HepG2 (cell line): Measurements from ENCODE around the gene KIF23. TPM values are rescaled to one million over a fixed set of nuclear protein-coding genes. Genes with fewer than 3 reads are reported as not detected.

ENCODE experiments used
- ATAC-seq: fragments of 200-7000 bp; cut with Tn5 transposase; 3 replicates; pipeline ENCODE4 v1.9.1; 2020; ENCODE audit warnings: mild to moderate bottlenecking, moderate library complexity
- BruUV-seq: library from RNA; stranded (reverse); fragments of 400-500 nt; replicated peaks from 2 replicates; lab custom pipeline; 2021; lab: Mats Ljungman, UMichigan
- CTCF ChIA-PET: fragments of 300-600 bp; formaldehyde crosslinking; extraction: SDS; loops from one replicate; lab custom pipeline; 2021; ENCODE audit warnings: low total read pairs, inconsistent platforms, low intra/inter-chr PET ratio; lab: Yijun Ruan, JAX
- POLR2A ChIA-PET: fragments of 350-600 bp; sonication (Branson Sonifier 250); formaldehyde crosslinking; loops from one replicate; lab custom pipeline; 2020; ENCODE audit warnings: antibody characterized with exemption, inconsistent platforms; lab: Yijun Ruan, JAX
- DNase-seq: peaks from one replicate; pipeline ENCODE4 v3.0.0-alpha.2; 2015; ENCODE audit warnings: low spot score
- FAIRE-seq: peaks from 3 replicates; lab custom pipeline; 2011; peaks lifted over from hg19 to GRCh38; lab: Jason Lieb, UNC
- H2AFZ ChIP-seq: one replicate; pipeline ENCODE4 v1.6.1; 2011; ENCODE audit warnings: low read length, inconsistent platforms
- H3K27ac ChIP-seq: fragments of 300-600 bp; 3 replicates; pipeline ENCODE4 v1.8.0; 2011; ENCODE audit warnings: mixed run types, mild to moderate bottlenecking, mixed read lengths, low read length, inconsistent platforms; ENCODE audit not compliant: insufficient read depth; ENCODE audit errors: extremely low read length
- H3K27me3 ChIP-seq, 2 experiments: fragments of 200-600 bp in 1 of 2; 2 replicates in 1 of 2; 3 replicates in 1 of 2; pipeline versions ENCODE4 v1.6.0 to v1.8.0; 2011; ENCODE audit warnings: low read length in 2 of 2, mild to moderate bottlenecking in 2 of 2, moderate library complexity in 2 of 2, inconsistent platforms in 1 of 2; ENCODE audit not compliant: insufficient read depth in 2 of 2, control insufficient read depth in 1 of 2
- H3K36me3 ChIP-seq, 2 experiments: fragments of 200-600 bp in 1 of 2; replicated peaks in 1 of 2; 2 replicates in 1 of 2; 3 replicates in 1 of 2; pipeline versions ENCODE4 v1.5.1 to v1.8.0; 2011; ENCODE audit warnings: low read length in 2 of 2, inconsistent platforms in 1 of 2; ENCODE audit not compliant: insufficient read depth in 2 of 2, control insufficient read depth in 1 of 2
- H3K4me1 ChIP-seq: 2 replicates; pipeline ENCODE4 v1.5.1; 2012; ENCODE audit warnings: low read length, inconsistent platforms; ENCODE audit not compliant: insufficient read depth
- H3K4me2 ChIP-seq: 2 replicates; pipeline ENCODE4 v1.6.0; 2011; ENCODE audit warnings: low read depth, low read length, inconsistent platforms
- H3K4me3 ChIP-seq, 3 experiments: fragments of 200-600 bp in 1 of 3; sonication (generic), shearing (Covaris generic) in 1 of 3; replicated peaks in 1 of 3; 2 replicates each; pipeline ENCODE4 v1.5.1; 2011 to 2016; ENCODE audit warnings: low read length in 3 of 3, inconsistent platforms in 2 of 3, low read depth in 2 of 3, mild to moderate bottlenecking in 2 of 3, control low read depth in 1 of 3, mixed read lengths in 1 of 3; ENCODE audit not compliant: insufficient read depth in 1 of 3
- H3K79me2 ChIP-seq: one replicate; pipeline ENCODE4 v1.6.1; 2011; ENCODE audit warnings: low read length, inconsistent platforms; ENCODE audit not compliant: insufficient read depth
- H3K9ac ChIP-seq: 2 replicates; pipeline ENCODE4 v1.6.0; 2011; ENCODE audit warnings: mild to moderate bottlenecking, low read depth, low read length, inconsistent platforms; ENCODE audit not compliant: insufficient read depth
- H3K9me3 ChIP-seq: 2 replicates; pipeline ENCODE4 v1.5.1; 2012; ENCODE audit warnings: mild to moderate bottlenecking, low read length
- H4K20me1 ChIP-seq: 2 replicates; pipeline ENCODE4 v1.6.0; 2011; ENCODE audit warnings: inconsistent platforms, mild to moderate bottlenecking, low read length, moderate library complexity; ENCODE audit not compliant: insufficient read depth
- CEBPG ChIP-seq: IDR thresholded peaks from 2 replicates; pipeline ENCODE4 v1.6.1; 2016
- GTF3A ChIP-seq: sonication (generic); formaldehyde crosslinking; conservative IDR thresholded peaks from 2 replicates; pipeline ENCODE4 v1.4.0; 2020; ENCODE audit warnings: mild to moderate bottlenecking, missing genetic modification reagents
- KMT2A ChIP-seq: sonication (generic); formaldehyde crosslinking; IDR thresholded peaks from 2 replicates; pipeline ENCODE4 v1.4.0; 2020; ENCODE audit warnings: missing genetic modification reagents
- NKX3-1 ChIP-seq: sonication (generic); formaldehyde crosslinking; IDR thresholded peaks from 2 replicates; pipeline ENCODE4 v1.5.0; 2020; ENCODE audit warnings: missing genetic modification reagents
- POLR2AphosphoS2 ChIP-seq: IDR thresholded peaks from 2 replicates; pipeline ENCODE4 v1.6.1; 2011; ENCODE audit warnings: low read depth, low read length, improper control_type of control experiment
- RXRB ChIP-seq: IDR thresholded peaks from 2 replicates; pipeline ENCODE4 v1.6.1; 2016; ENCODE audit warnings: borderline replicate concordance, missing genetic modification reagents, missing compliant biosample characterization
- ZFP36L2 ChIP-seq: sonication (generic); formaldehyde crosslinking; IDR thresholded peaks from 2 replicates; pipeline ENCODE4 v1.4.0; 2020; ENCODE audit warnings: missing genetic modification reagents
- ZNF256 ChIP-seq: sonication (generic); formaldehyde crosslinking; conservative IDR thresholded peaks from 2 replicates; pipeline ENCODE4 v1.4.0; 2020; ENCODE audit warnings: missing genetic modification reagents
- ZNF367 ChIP-seq: sonication (generic); formaldehyde crosslinking; IDR thresholded peaks from 2 replicates; pipeline ENCODE4 v1.4.0; 2020; ENCODE audit warnings: missing genetic modification reagents, borderline replicate concordance
- ZNF512 ChIP-seq: sonication (generic); formaldehyde crosslinking; IDR thresholded peaks from 2 replicates; pipeline ENCODE4 v1.4.0; 2020; ENCODE audit warnings: mild to moderate bottlenecking, missing genetic modification reagents
- ZNF564 ChIP-seq: sonication (generic); formaldehyde crosslinking; IDR thresholded peaks from 2 replicates; pipeline ENCODE4 v1.8.1; 2023; ENCODE audit warnings: mild to moderate bottlenecking, missing genetic modification reagents
- WGBS: methylation state at CpG from one replicate; pipeline ENCODE4 v1.1.6; 2017; ENCODE audit warnings: low lambda C conversion rate; 5-methylcytosine and 5-hydroxymethylcytosine counted together
- in situ Hi-C: cut with HindIII; loops from 2 replicates; pipeline ENCODE4 v1.10.0; 2017; ENCODE audit warnings: low pct_unique_long_range_greater_than_20kb; ENCODE audit not compliant: extremely low pct_ligation_motif_present
- intact Hi-C: fragments of 100-400 bp; cut with micrococcal nuclease; formaldehyde crosslinking; loops from one replicate; pipeline ENCODE4 v1.10.0; 2022; ENCODE audit not compliant: unreplicated experiment
- polyA plus RNA-seq, 8 experiments: library from polyadenylated mRNA; depleted of rRNA in 3 of 8; stranded (reverse) in 7 of 8; unstranded in 1 of 8; fragments of >200 nt; fragmentation: Illumina TruSeq in 4 of 8; extraction: Trizol in 4 of 8; gene quantifications; 2 replicates each; pipeline versions ENCODE4 v1.2.1 to v1.2.3, GENCODE V29; 2011 to 2016; ENCODE audit warnings: low read depth in 4 of 8, missing spikeins in 1 of 8, mixed read lengths in 1 of 8; ENCODE audit not compliant: insufficient read depth in 1 of 8
- total RNA-seq, 5 experiments: library from RNA; depleted of rRNA; stranded (reverse); fragments of >200 nt; fragmentation: Illumina TruSeq; extraction: Trizol; gene quantifications; 2 replicates each; pipeline ENCODE4 v1.2.3, GENCODE V29; 2016; ENCODE audit warnings: low read depth in 1 of 5
- TF ChIP-seq, protein P1 (sequence below): sonication (generic); formaldehyde crosslinking; IDR thresholded peaks from 2 replicates; pipeline ENCODE4 v1.5.0; 2020; ENCODE audit warnings: mild to moderate bottlenecking, missing genetic modification reagents, borderline replicate concordance
- TF ChIP-seq, protein P2 (sequence below): sonication (generic); formaldehyde crosslinking; IDR thresholded peaks from 2 replicates; pipeline ENCODE4 v1.4.0; 2020; ENCODE audit warnings: missing genetic modification reagents

Gene KIF23
- total and polyA plus RNA-seq, 2 of the 13 experiments (the other 11 are each of a cell fraction or from before 2014, with no cell fraction given): 11.3 to 38.1 TPM

GRCh38 chr15:69380726-69381105 lies 33.4 kb upstream of the KIF23 start:
- H3K4me2 ChIP-seq: no peak overlapping the region; the same call in 1 of the 2 replicates
- H4K20me1 ChIP-seq: no peaks in the 10 kb centered on the region
- DNase-seq: no peak
- H3K27me3 ChIP-seq: peaks cover 0 to 2% of the 10 kb centered on the region in 2 experiments; a peak in 2 of 5 replicates
- no peaks in the 10 kb centered on the region for H3K36me3 ChIP-seq
- in situ Hi-C loops: no loop called here
- no peaks in the 10 kb centered on the region for H3K9me3 ChIP-seq
- no peak for FAIRE-seq
- H3K27ac ChIP-seq: no peak overlapping the region
- no peak for TF ChIP-seq ZFP36L2 (CRISPR knock-in tag)
- TF ChIP-seq ZNF512 (CRISPR knock-in tag): no peak
- no peak for TF ChIP-seq NKX3-1 (CRISPR knock-in tag)
- TF ChIP-seq POLR2AphosphoS2: no peak
- TF ChIP-seq, protein P1, sequence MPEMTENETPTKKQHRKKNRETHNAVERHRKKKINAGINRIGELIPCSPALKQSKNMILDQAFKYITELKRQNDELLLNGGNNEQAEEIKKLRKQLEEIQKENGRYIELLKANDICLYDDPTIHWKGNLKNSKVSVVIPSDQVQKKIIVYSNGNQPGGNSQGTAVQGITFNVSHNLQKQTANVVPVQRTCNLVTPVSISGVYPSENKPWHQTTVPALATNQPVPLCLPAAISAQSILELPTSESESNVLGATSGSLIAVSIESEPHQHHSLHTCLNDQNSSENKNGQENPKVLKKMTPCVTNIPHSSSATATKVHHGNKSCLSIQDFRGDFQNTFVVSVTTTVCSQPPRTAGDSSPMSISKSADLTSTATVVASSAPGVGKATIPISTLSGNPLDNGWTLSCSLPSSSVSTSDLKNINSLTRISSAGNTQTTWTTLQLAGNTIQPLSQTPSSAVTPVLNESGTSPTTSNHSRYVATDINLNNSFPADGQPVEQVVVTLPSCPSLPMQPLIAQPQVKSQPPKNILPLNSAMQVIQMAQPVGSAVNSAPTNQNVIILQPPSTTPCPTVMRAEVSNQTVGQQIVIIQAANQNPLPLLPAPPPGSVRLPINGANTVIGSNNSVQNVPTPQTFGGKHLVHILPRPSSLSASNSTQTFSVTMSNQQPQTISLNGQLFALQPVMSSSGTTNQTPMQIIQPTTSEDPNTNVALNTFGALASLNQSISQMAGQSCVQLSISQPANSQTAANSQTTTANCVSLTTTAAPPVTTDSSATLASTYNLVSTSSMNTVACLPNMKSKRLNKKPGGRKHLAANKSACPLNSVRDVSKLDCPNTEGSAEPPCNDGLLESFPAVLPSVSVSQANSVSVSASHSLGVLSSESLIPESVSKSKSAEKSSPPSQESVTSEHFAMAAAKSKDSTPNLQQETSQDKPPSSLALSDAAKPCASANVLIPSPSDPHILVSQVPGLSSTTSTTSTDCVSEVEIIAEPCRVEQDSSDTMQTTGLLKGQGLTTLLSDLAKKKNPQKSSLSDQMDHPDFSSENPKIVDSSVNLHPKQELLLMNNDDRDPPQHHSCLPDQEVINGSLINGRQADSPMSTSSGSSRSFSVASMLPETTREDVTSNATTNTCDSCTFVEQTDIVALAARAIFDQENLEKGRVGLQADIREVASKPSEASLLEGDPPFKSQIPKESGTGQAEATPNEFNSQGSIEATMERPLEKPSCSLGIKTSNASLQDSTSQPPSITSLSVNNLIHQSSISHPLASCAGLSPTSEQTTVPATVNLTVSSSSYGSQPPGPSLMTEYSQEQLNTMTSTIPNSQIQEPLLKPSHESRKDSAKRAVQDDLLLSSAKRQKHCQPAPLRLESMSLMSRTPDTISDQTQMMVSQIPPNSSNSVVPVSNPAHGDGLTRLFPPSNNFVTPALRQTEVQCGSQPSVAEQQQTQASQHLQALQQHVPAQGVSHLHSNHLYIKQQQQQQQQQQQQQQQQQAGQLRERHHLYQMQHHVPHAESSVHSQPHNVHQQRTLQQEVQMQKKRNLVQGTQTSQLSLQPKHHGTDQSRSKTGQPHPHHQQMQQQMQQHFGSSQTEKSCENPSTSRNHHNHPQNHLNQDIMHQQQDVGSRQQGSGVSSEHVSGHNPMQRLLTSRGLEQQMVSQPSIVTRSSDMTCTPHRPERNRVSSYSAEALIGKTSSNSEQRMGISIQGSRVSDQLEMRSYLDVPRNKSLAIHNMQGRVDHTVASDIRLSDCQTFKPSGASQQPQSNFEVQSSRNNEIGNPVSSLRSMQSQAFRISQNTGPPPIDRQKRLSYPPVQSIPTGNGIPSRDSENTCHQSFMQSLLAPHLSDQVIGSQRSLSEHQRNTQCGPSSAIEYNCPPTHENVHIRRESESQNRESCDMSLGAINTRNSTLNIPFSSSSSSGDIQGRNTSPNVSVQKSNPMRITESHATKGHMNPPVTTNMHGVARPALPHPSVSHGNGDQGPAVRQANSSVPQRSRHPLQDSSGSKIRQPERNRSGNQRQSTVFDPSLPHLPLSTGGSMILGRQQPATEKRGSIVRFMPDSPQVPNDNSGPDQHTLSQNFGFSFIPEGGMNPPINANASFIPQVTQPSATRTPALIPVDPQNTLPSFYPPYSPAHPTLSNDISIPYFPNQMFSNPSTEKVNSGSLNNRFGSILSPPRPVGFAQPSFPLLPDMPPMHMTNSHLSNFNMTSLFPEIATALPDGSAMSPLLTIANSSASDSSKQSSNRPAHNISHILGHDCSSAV (CRISPR knock-in tag): no peak
- TF ChIP-seq ZNF256 (CRISPR knock-in tag): no peak
- no peak for TF ChIP-seq ZNF564
- TF ChIP-seq, protein P2, sequence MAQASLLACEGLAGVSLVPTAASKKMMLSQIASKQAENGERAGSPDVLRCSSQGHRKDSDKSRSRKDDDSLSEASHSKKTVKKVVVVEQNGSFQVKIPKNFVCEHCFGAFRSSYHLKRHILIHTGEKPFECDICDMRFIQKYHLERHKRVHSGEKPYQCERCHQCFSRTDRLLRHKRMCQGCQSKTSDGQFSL (CRISPR knock-in tag): no peak
- TF ChIP-seq GTF3A (CRISPR knock-in tag): no peak
- no peak for TF ChIP-seq CEBPG (CRISPR knock-in tag)
- no peak for TF ChIP-seq RXRB (CRISPR knock-in tag)
- TF ChIP-seq ZNF367 (CRISPR knock-in tag): no peak
- TF ChIP-seq KMT2A: no peak
- H3K4me1 ChIP-seq: 0 out of 2 replicates have a peak, but pooled peaks cover 7% of the 10 kb centered on the region
- ATAC-seq: peak; percentile 24; the same call in 1 of the 3 replicates
- H3K4me3 ChIP-seq: no peak overlapping the region
- 57% methylated on average over 8 of the region's 10 CpGs for WGBS
- no peak overlapping the region for H2AFZ ChIP-seq
- ChIA-PET POLR2A (interaction anchor here (1.4 kb wide), 1 partner anchor 72 kb away, joined by 4 read pairs; the partner anchor contains the start of gene RPLP1), CTCF (no interaction called here)
- intact Hi-C loops: no loop called here
- H3K9ac ChIP-seq: no peak overlapping the region
- H3K79me2 ChIP-seq: no peaks in the 10 kb centered on the region
- no TSS peak for BruUV-seq
